WTC11 (cell line): ENCODE data around the gene RANBP3.
A peak's percentile ranks its signal among the peaks of the same experiment; 100 is the strongest.

Experiments used
- AFF4 ChIP-seq: sonication (generic); formaldehyde crosslinking; IDR thresholded peaks from 2 replicates; pipeline ENCODE4 v1.8.1; 2023; ENCODE audit warnings: mild to moderate bottlenecking, missing genetic modification reagents, borderline replicate concordance
- ARID4B ChIP-seq: sonication (generic); formaldehyde crosslinking; IDR thresholded peaks from 2 replicates; pipeline ENCODE4 v1.8.0; 2023; ENCODE audit warnings: missing genetic modification reagents, mild to moderate bottlenecking, borderline replicate concordance
- ATF3 ChIP-seq: sonication (generic); formaldehyde crosslinking; conservative IDR thresholded peaks from 2 replicates; pipeline ENCODE4 v1.8.1; 2022; ENCODE audit warnings: mild to moderate bottlenecking, missing genetic modification reagents
- CREB1 ChIP-seq: sonication (generic); formaldehyde crosslinking; IDR thresholded peaks from 2 replicates; pipeline ENCODE4 v1.8.0; 2023; ENCODE audit warnings: mild to moderate bottlenecking, missing genetic modification reagents
- CTCF ChIP-seq: fragments of 200-600 bp; IDR thresholded peaks from 2 replicates; pipeline ENCODE4 v1.8.0; 2022; ENCODE audit warnings: antibody characterized with exemption
- E2F4 ChIP-seq: sonication (generic); formaldehyde crosslinking; IDR thresholded peaks from 2 replicates; pipeline ENCODE4 v1.8.1; 2022; ENCODE audit warnings: low read depth, mild to moderate bottlenecking, moderate library complexity, missing genetic modification reagents, borderline replicate concordance
- ESRRA ChIP-seq: sonication (generic); formaldehyde crosslinking; IDR thresholded peaks from 2 replicates; pipeline ENCODE4 v1.8.1; 2022; ENCODE audit warnings: mild to moderate bottlenecking, missing genetic modification reagents, borderline replicate concordance
- IRF1 ChIP-seq: sonication (generic); formaldehyde crosslinking; IDR thresholded peaks from 2 replicates; pipeline ENCODE4 v1.8.0; 2023; ENCODE audit warnings: missing genetic modification reagents
- MAX ChIP-seq: sonication (generic); formaldehyde crosslinking; IDR thresholded peaks from 2 replicates; pipeline ENCODE4 v1.8.0; 2022; ENCODE audit warnings: mild to moderate bottlenecking, missing genetic modification reagents
- NFATC4 ChIP-seq: fragments of 250-450 bp; sonication (Bioruptor Pico); IDR thresholded peaks from 2 replicates; pipeline ENCODE4 v1.9.0; 2021; ENCODE audit warnings: mild to moderate bottlenecking
- NR3C1 ChIP-seq: sonication (generic); formaldehyde crosslinking; conservative IDR thresholded peaks from 2 replicates; pipeline ENCODE4 v1.8.1; 2023; ENCODE audit warnings: low read depth, mild to moderate bottlenecking, missing genetic modification reagents
- SP1 ChIP-seq: sonication (generic); formaldehyde crosslinking; conservative IDR thresholded peaks from 2 replicates; pipeline ENCODE4 v1.8.1; 2022; ENCODE audit warnings: missing genetic modification reagents
- ZNF317 ChIP-seq: sonication (generic); formaldehyde crosslinking; IDR thresholded peaks from 2 replicates; pipeline ENCODE4 v1.8.1; 2023; ENCODE audit warnings: low read depth, mild to moderate bottlenecking, moderate library complexity, missing genetic modification reagents, borderline replicate concordance
- ZNF396 ChIP-seq: fragments of 250-450 bp; sonication (Bioruptor Pico); IDR thresholded peaks from 2 replicates; pipeline ENCODE4 v1.8.0; 2021; ENCODE audit warnings: mild to moderate bottlenecking, moderate library complexity, borderline replicate concordance

GRCh38 chr19:5990289-5990797 is 12.4 kb upstream of the RANBP3 start:
- no peak for TF ChIP-seq AFF4
- no peak for TF ChIP-seq MAX
- no peak for TF ChIP-seq ESRRA
- TF ChIP-seq E2F4 (CRISPR knock-in tag) = no peak
- no peak for TF ChIP-seq IRF1 (CRISPR knock-in tag)
- no peak for TF ChIP-seq CTCF
- 0 out of 2 replicates have a peak, but pooled peaks have one; percentile 32 for TF ChIP-seq SP1 (CRISPR knock-in tag)
- no peak for TF ChIP-seq CREB1 (CRISPR knock-in tag)
- no peak for TF ChIP-seq ATF3
- TF ChIP-seq ZNF396 (CRISPR knock-in tag) = no peak
- TF ChIP-seq ZNF317 (CRISPR knock-in tag) = no peak
- TF ChIP-seq NFATC4 (CRISPR knock-in tag) = no peak
- TF ChIP-seq ARID4B = no peak
- TF ChIP-seq NR3C1 = no peak
